A549 (cell line): ENCODE results near the gene WDR70. TPM values are rescaled to one million over a fixed set of nuclear protein-coding genes. Genes with fewer than 3 reads are reported as not detected.

Experiments used
- ATAC-seq, 2 experiments: fragments of 200-7000 bp in 1 of 2; fragments of >200 bp in 1 of 2; cut with Nextera tagmentation in 1 of 2; cut with Tn5 transposase in 1 of 2; 3 replicates each; pipeline versions ENCODE4 v1.8.0 to v1.9.1; 2018 to 2020; ENCODE audit warnings: mild to moderate bottlenecking in 1 of 2, moderate library complexity in 1 of 2
- CTCF ChIA-PET: fragments of 300-600 bp; sonication (Branson Sonifier 250); formaldehyde crosslinking; extraction: SDS; loops from one replicate; lab custom pipeline; 2021; ENCODE audit warnings: antibody characterized with exemption, inconsistent platforms; lab: Yijun Ruan, JAX
- POLR2A ChIA-PET: fragments of 350-600 bp; formaldehyde crosslinking; extraction: SDS; loops from one replicate; lab custom pipeline; 2021; ENCODE audit warnings: antibody characterized with exemption, inconsistent platforms; lab: Yijun Ruan, JAX
- DNase-seq, 2 experiments: peaks; one replicate each; pipeline versions ENCODE4 v3.0.0 to v3.0.0-alpha.2; 2011 to 2016; ENCODE audit warnings: low read depth in 1 of 2, low spot score in 1 of 2
- FAIRE-seq: peaks from 2 replicates; lab custom pipeline; 2011; peaks lifted over from hg19 to GRCh38; lab: Jason Lieb, UNC
- H3K27ac ChIP-seq, 2 experiments: fragments of >200 bp; sonication (Bioruptor Twin); formaldehyde crosslinking; 3 replicates each; pipeline ENCODE4 v1.5.1; 2016 to 2017
- H3K4me1 ChIP-seq: fragments of >200 bp; sonication (Bioruptor Twin); formaldehyde crosslinking; 3 replicates; pipeline ENCODE4 v1.6.1; 2016
- H3K4me2 ChIP-seq: fragments of >200 bp; sonication (Bioruptor Twin); formaldehyde crosslinking; 3 replicates; pipeline ENCODE4 v1.6.1; 2016
- H3K4me3 ChIP-seq: fragments of >200 bp; sonication (Bioruptor Twin); formaldehyde crosslinking; 3 replicates; pipeline ENCODE4 v1.5.1; 2016
- H3K9me3 ChIP-seq: fragments of >200 bp; sonication (Bioruptor Twin); formaldehyde crosslinking; 3 replicates; pipeline ENCODE4 v1.6.1; 2016
- BHLHE40 ChIP-seq: IDR thresholded peaks from 2 replicates; pipeline ENCODE4 v1.6.1; 2012; ENCODE audit warnings: low read depth, low read length, inconsistent platforms
- CTCF ChIP-seq: fragments of >200 bp; sonication (Bioruptor Twin); formaldehyde crosslinking; IDR thresholded peaks from 3 replicates; pipeline ENCODE4 v1.5.1; 2016
- E2F6 ChIP-seq: IDR thresholded peaks from 2 replicates; pipeline ENCODE4 v1.6.1; 2012; ENCODE audit warnings: low read depth, borderline replicate concordance
- ESRRA ChIP-seq: fragments of 150-350 bp; IDR thresholded peaks from 2 replicates; pipeline ENCODE4 v1.6.1; 2014; ENCODE audit warnings: mild to moderate bottlenecking, low read length, borderline replicate concordance
- FOSL2 ChIP-seq, 2 experiments: fragments of 450-650 bp in 1 of 2; fragments of >200 bp in 1 of 2; sonication (Bioruptor Twin) in 1 of 2; formaldehyde crosslinking; IDR thresholded peaks; 2 replicates each; pipeline versions ENCODE4 v1.5.0 to v1.6.1; 2016 to 2020; ENCODE audit warnings: mild to moderate bottlenecking in 1 of 2, moderate library complexity in 1 of 2
- FOXS1 ChIP-seq: fragments of 250-450 bp; sonication (Bioruptor Pico); IDR thresholded peaks from 2 replicates; pipeline ENCODE4 v1.5.0; 2020; ENCODE audit warnings: mild to moderate bottlenecking, moderate library complexity
- HDAC2 ChIP-seq: fragments of 200-600 bp; sonication (generic); IDR thresholded peaks from 2 replicates; pipeline ENCODE4 v1.6.1; 2016
- HES2 ChIP-seq: fragments of >200 bp; sonication (Bioruptor Twin); formaldehyde crosslinking; IDR thresholded peaks from 2 replicates; pipeline ENCODE4 v1.6.1; 2016
- HEYL ChIP-seq: fragments of 250-450 bp; sonication (Bioruptor Pico); IDR thresholded peaks from 2 replicates; pipeline ENCODE4 v1.8.0; 2021; ENCODE audit warnings: mild to moderate bottlenecking, moderate library complexity
- HOXA7 ChIP-seq: fragments of 250-450 bp; sonication (Bioruptor Pico); IDR thresholded peaks from 2 replicates; pipeline ENCODE4 v1.5.0; 2020; ENCODE audit warnings: mild to moderate bottlenecking, moderate library complexity
- JUN ChIP-seq, 2 experiments: fragments of >200 bp; sonication (Bioruptor Twin); formaldehyde crosslinking; IDR thresholded peaks; 2 replicates in 1 of 2; 3 replicates in 1 of 2; pipeline ENCODE4 v1.6.1; 2016 to 2017
- KDM5A ChIP-seq: fragments of 200-600 bp; sonication (generic); IDR thresholded peaks from 2 replicates; pipeline ENCODE4 v1.6.1; 2016; ENCODE audit warnings: antibody characterized with exemption, mild to moderate bottlenecking
- MAFK ChIP-seq: fragments of 450-650 bp; IDR thresholded peaks from 2 replicates; pipeline ENCODE4 v1.6.1; 2014; ENCODE audit not compliant: partially characterized antibody
- POLR2A ChIP-seq: IDR thresholded peaks from 2 replicates; pipeline ENCODE4 v1.6.1; 2012; ENCODE audit warnings: mild to moderate bottlenecking, low read length
- RAD21 ChIP-seq, 2 experiments: fragments of >200 bp in 1 of 2; sonication (Bioruptor Twin) in 1 of 2; formaldehyde crosslinking in 1 of 2; IDR thresholded peaks in 1 of 2; conservative IDR thresholded peaks in 1 of 2; 2 replicates in 1 of 2; 3 replicates in 1 of 2; pipeline ENCODE4 v1.6.1; 2012 to 2018; ENCODE audit warnings: inconsistent platforms in 1 of 2
- RARB ChIP-seq: fragments of 250-450 bp; sonication (Bioruptor Pico); IDR thresholded peaks from 2 replicates; pipeline ENCODE4 v1.8.0; 2021; ENCODE audit warnings: mild to moderate bottlenecking, moderate library complexity
- RNF2 ChIP-seq: fragments of 200-600 bp; sonication (generic); IDR thresholded peaks from 2 replicates; pipeline ENCODE4 v1.6.1; 2016; ENCODE audit warnings: low read depth, mild to moderate bottlenecking, antibody characterized with exemption, moderate library complexity, borderline replicate concordance
- SMC3 ChIP-seq: fragments of >200 bp; sonication (Bioruptor Twin); formaldehyde crosslinking; IDR thresholded peaks from 3 replicates; pipeline ENCODE4 v1.6.1; 2018; ENCODE audit warnings: inconsistent platforms
- SREBF2 ChIP-seq: fragments of 450-650 bp; IDR thresholded peaks from 2 replicates; pipeline ENCODE4 v1.6.1; 2014; ENCODE audit warnings: mild to moderate bottlenecking, moderate library complexity
- TFCP2L1 ChIP-seq: fragments of 250-450 bp; sonication (Bioruptor Pico); IDR thresholded peaks from 2 replicates; pipeline ENCODE4 v1.5.0; 2021; ENCODE audit warnings: mild to moderate bottlenecking
- TP53 ChIP-seq: fragments of 250-450 bp; sonication (Bioruptor Pico); IDR thresholded peaks from 2 replicates; pipeline ENCODE4 v1.5.0; 2021; ENCODE audit warnings: mild to moderate bottlenecking, moderate library complexity
- ZC3H11A ChIP-seq: fragments of 450-650 bp; IDR thresholded peaks from 2 replicates; pipeline ENCODE4 v1.6.1; 2014; ENCODE audit warnings: antibody characterized with exemption, mild to moderate bottlenecking
- ZFP36 ChIP-seq: fragments of 450-650 bp; IDR thresholded peaks from 2 replicates; pipeline ENCODE4 v1.6.1; 2014; ENCODE audit warnings: borderline replicate concordance; ENCODE audit not compliant: partially characterized antibody
- ZNF302 ChIP-seq: fragments of 250-450 bp; sonication (Bioruptor Pico); IDR thresholded peaks from 2 replicates; pipeline ENCODE4 v1.9.0; 2021; ENCODE audit warnings: inconsistent platforms, mild to moderate bottlenecking, moderate library complexity
- ZSCAN20 ChIP-seq: fragments of 250-450 bp; sonication (Bioruptor Pico); IDR thresholded peaks from 2 replicates; pipeline ENCODE4 v1.8.0; 2022; ENCODE audit warnings: mild to moderate bottlenecking, moderate library complexity
- WGBS: methylation state at CpG from one replicate; pipeline ENCODE4 v1.1.6; 2017; ENCODE audit errors: missing lambda C conversion rate; 5-methylcytosine and 5-hydroxymethylcytosine counted together
- polyA plus RNA-seq, 4 experiments: library from polyadenylated mRNA; depleted of rRNA in 3 of 4; stranded (reverse); fragments of >200 nt; fragmentation: RNase III in 1 of 4; extraction: RNeasy Plus Mini Kit Qiagen cat#74134 plus additional on column Dnase treatment in 1 of 4; gene quantifications; 2 replicates in 3 of 4; 3 replicates in 1 of 4; pipeline ENCODE4 v1.2.3, GENCODE V29; 2011 to 2017
- TF ChIP-seq, protein P1 (sequence below): fragments of 450-650 bp; IDR thresholded peaks from 2 replicates; pipeline ENCODE4 v1.6.1; 2014; ENCODE audit warnings: antibody characterized with exemption
- TF ChIP-seq, protein P2 (sequence below): IDR thresholded peaks from 2 replicates; pipeline ENCODE4 v1.6.1; 2012

The WDR70 gene
- polyA plus RNA-seq, 2 of the 4 experiments (the other 2 are of a cell fraction), result 13.8 to 28.8 TPM

- DNase-seq (peak in 1 of 2 experiments; percentile 30), ATAC-seq (peak; percentile 72 to 74; a peak in 5 of 6 replicates), FAIRE-seq (no peak)
- ChIA-PET CTCF (interaction anchor here (0.6 to 0.9 kb wide), 2 partner anchors 341 to 694 kb away, joined by 3 to 4 read pairs; no protein-coding TSS in a partner anchor), POLR2A (no interaction called here)
- Histone ChIP-seq H3K9me3 (no peaks in the 10 kb centered on the region), H3K27ac (no peak overlapping the region), H3K4me3 (no peak overlapping the region), H3K4me1 (peaks cover 19% of the 10 kb centered on the region), H3K4me2 (peak overlapping the region; percentile 34; the same call in 2 of the 3 replicates)
- WGBS, result 77% methylated on average over 2 of the region's 2 CpGs
- TF ChIP-seq CTCF (peak; percentile 39), MAFK (no peak), FOXS1 (CRISPR knock-in tag) (no peak), TP53 (no peak), SMC3 (0 out of 3 replicates have a peak, but pooled peaks have one; percentile 23), RAD21 (conservative IDR thresholded peaks at IDR 0.05 in 1 of 2, IDR thresholded peaks at IDR 0.05 in 1 of 2) (peak; percentile 42 to 47), HEYL (CRISPR knock-in tag) (no peak), RARB (CRISPR knock-in tag) (no peak)
Measured at GRCh38 chr5:37495210-37495609, 116.1 kb downstream of the WDR70 start.

DNA sequence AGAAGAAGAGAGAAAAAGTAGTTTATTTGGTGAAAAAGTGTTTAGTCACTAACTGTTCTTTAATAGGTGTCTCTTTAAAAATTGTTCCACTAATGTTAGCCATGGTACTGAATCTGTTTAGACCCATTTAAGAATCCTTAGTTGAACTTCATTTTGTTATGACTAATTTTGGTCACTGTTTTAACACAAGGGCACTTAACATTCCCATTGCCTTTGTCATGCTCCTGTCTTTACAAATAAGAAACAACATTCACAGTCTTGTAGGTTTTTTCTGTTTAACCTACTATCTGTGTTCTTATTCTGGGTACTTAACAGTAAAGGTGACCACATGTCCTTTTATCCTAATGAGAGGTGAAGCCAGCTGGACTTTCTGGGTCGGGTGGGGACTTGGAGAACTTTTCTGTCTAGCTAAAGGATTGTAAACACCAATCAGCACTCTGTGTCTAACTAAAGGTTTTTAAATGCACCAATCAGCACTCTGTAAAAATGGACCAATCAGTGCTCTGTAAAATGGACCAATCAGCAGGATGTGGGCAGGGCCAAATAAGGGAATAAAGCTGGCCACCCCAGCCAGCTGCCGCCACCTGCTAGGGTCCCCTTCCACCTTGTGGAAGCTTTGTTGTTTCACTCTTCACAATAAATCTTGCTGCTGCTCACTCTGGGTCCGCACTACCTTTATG, 116.7 kb downstream of the WDR70 start:
- 90% methylated on average over 3 of the region's 3 CpGs for WGBS
- no peak overlapping the region for H3K4me3 ChIP-seq
- ChIA-PET CTCF (interaction anchor here (1.0 kb wide), 1 partner anchor 697 kb away, joined by 3 read pairs; no protein-coding TSS in a partner anchor), POLR2A (no interaction called here)
- no peak overlapping the region for H3K27ac ChIP-seq
- ATAC-seq (no peak), FAIRE-seq (no peak), DNase-seq (peak in 1 of 2 experiments; percentile 13)
- H3K4me1 ChIP-seq, result peaks cover 20% of the 10 kb centered on the region
- no peak for TF ChIP-seq HOXA7 (CRISPR knock-in tag)
- no peak for TF ChIP-seq FOSL2 (IDR thresholded peaks at IDR 0.05)
- 0 out of 2 replicates have a peak, but pooled peaks have one; percentile 11 for TF ChIP-seq FOSL2 (CRISPR knock-in tag; IDR thresholded peaks at IDR 0.05)
- 0 out of 3 replicates have a peak overlapping the region, but pooled peaks have one; percentile 34 for H3K4me2 ChIP-seq
- H3K9me3 ChIP-seq, result no peaks in the 10 kb centered on the region

- Histone ChIP-seq H3K4me1 (peaks cover 26% of the 10 kb centered on the region), H3K9me3 (no peaks in the 10 kb centered on the region), H3K4me3 (no peak overlapping the region), H3K4me2 (no peak overlapping the region), H3K27ac (no peak overlapping the region)
- ATAC-seq (no peak), FAIRE-seq (no peak), DNase-seq (no peak)
- TF ChIP-seq FOXS1 (CRISPR knock-in tag), result no peak
- no peak for TF ChIP-seq ZC3H11A
- TF ChIP-seq RAD21 (conservative IDR thresholded peaks at IDR 0.05 in 1 of 2, IDR thresholded peaks at IDR 0.05 in 1 of 2), result no peak
- no peak for TF ChIP-seq SREBF2
- TF ChIP-seq JUN (IDR thresholded peaks at IDR 0.05), result no peak
- TF ChIP-seq HES2, result no peak
- no peak for TF ChIP-seq TFCP2L1 (CRISPR knock-in tag)
- no peak for TF ChIP-seq E2F6
- no peak for TF ChIP-seq KDM5A
- no peak for TF ChIP-seq BHLHE40
- TF ChIP-seq ZSCAN20 (CRISPR knock-in tag), result no peak
- TF ChIP-seq POLR2A, result no peak
- TF ChIP-seq, protein P1, sequence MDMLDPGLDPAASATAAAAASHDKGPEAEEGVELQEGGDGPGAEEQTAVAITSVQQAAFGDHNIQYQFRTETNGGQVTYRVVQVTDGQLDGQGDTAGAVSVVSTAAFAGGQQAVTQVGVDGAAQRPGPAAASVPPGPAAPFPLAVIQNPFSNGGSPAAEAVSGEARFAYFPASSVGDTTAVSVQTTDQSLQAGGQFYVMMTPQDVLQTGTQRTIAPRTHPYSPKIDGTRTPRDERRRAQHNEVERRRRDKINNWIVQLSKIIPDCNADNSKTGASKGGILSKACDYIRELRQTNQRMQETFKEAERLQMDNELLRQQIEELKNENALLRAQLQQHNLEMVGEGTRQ, result no peak
- no peak for TF ChIP-seq ESRRA
- no peak for TF ChIP-seq ZFP36
- no peak for TF ChIP-seq RNF2
- TF ChIP-seq HDAC2, result no peak
- TF ChIP-seq CTCF, result no peak
- TF ChIP-seq ZNF302 (CRISPR knock-in tag), result no peak
- TF ChIP-seq, protein P2, sequence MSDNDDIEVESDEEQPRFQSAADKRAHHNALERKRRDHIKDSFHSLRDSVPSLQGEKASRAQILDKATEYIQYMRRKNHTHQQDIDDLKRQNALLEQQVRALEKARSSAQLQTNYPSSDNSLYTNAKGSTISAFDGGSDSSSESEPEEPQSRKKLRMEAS, result no peak
- CTCF ChIA-PET, result interaction anchor here (0.5 to 1.0 kb wide), 2 partner anchors 257 to 696 kb away, joined by 3 read pairs; no protein-coding TSS in a partner anchor
- 100% methylated on average over 1 of the region's 3 CpGs for WGBS
- POLR2A ChIA-PET, result no interaction called here
Measured at GRCh38 chr5:37496902-37497445, 117.9 kb downstream of the WDR70 start.
